IMR-90 (cell line): ENCODE data around the gene HHIPL1. TPM values are rescaled to one million over a fixed set of nuclear protein-coding genes. Genes with fewer than 3 reads are reported as not detected.

Source experiments
- ATAC-seq: fragments of 200-7000 bp; cut with Tn5 transposase; 2 replicates; pipeline ENCODE4 v1.9.1; 2020; ENCODE audit warnings: low read depth, mild to moderate bottlenecking, moderate library complexity
- BruUV-seq: library from RNA; stranded (reverse); fragments of 400-500 nt; replicated peaks from 2 replicates; lab custom pipeline; 2021; lab: Mats Ljungman, UMichigan
- CTCF ChIA-PET: fragments of 300-600 bp; formaldehyde crosslinking; extraction: SDS; loops from one replicate; lab custom pipeline; 2021; ENCODE audit warnings: antibody characterized with exemption; lab: Yijun Ruan, JAX
- POLR2A ChIA-PET: fragments of 300-600 bp; sonication (Branson Sonifier 250); formaldehyde crosslinking; loops from one replicate; lab custom pipeline; 2022; ENCODE audit warnings: antibody characterized with exemption; ENCODE audit not compliant: unreplicated experiment; lab: Charles Lee
- DNase-seq: peaks from one replicate; pipeline ENCODE4 v3.0.0; 2013
- H2AFZ ChIP-seq: replicated peaks from 2 replicates; pipeline ENCODE3; 2013; ENCODE audit warnings: low read length, mild to moderate bottlenecking; ENCODE audit not compliant: poor library complexity
- H2AK5ac ChIP-seq: 2 replicates; pipeline ENCODE4 v1.6.1; 2013; ENCODE audit warnings: low read depth, low read length, inconsistent platforms
- H2AK9ac ChIP-seq: replicated peaks from 2 replicates; pipeline ENCODE3; 2013; ENCODE audit warnings: mild to moderate bottlenecking, low read depth, low read length, moderate library complexity; ENCODE audit not compliant: poor library complexity
- H2BK120ac ChIP-seq: 2 replicates; pipeline ENCODE4 v1.6.1; 2013; ENCODE audit warnings: low read depth, low read length, inconsistent platforms
- H2BK15ac ChIP-seq: 3 replicates; pipeline ENCODE4 v1.6.1; 2013; ENCODE audit warnings: low read depth, low read length, inconsistent platforms
- H2BK20ac ChIP-seq: 2 replicates; pipeline ENCODE4 v1.6.1; 2013; ENCODE audit warnings: low read depth, mild to moderate bottlenecking, inconsistent platforms, low read length, moderate library complexity
- H2BK5ac ChIP-seq: 2 replicates; pipeline ENCODE4 v1.6.1; 2013; ENCODE audit warnings: mild to moderate bottlenecking, low read depth, low read length, inconsistent platforms; ENCODE audit not compliant: poor library complexity, severe bottlenecking
- H3K14ac ChIP-seq: replicated peaks from 2 replicates; pipeline ENCODE4 v1.6.1; 2013; ENCODE audit warnings: low read depth, low read length, inconsistent platforms
- H3K18ac ChIP-seq: 2 replicates; pipeline ENCODE4 v1.6.1; 2013; ENCODE audit warnings: low read depth, low read length, control low read depth
- H3K23ac ChIP-seq: 2 replicates; pipeline ENCODE4 v1.6.1; 2013; ENCODE audit warnings: low read depth, low read length, inconsistent platforms
- H3K27ac ChIP-seq: 2 replicates; pipeline ENCODE4 v1.5.1; 2013; ENCODE audit warnings: mild to moderate bottlenecking, control low read depth, low read length; ENCODE audit not compliant: insufficient read depth
- H3K27me3 ChIP-seq: 2 replicates; pipeline ENCODE4 v1.6.1; 2013; ENCODE audit warnings: low read length; ENCODE audit not compliant: control insufficient read depth, insufficient read depth
- H3K36me3 ChIP-seq: 2 replicates; pipeline ENCODE4 v1.6.1; 2013; ENCODE audit warnings: low read length, mixed read lengths; ENCODE audit not compliant: control insufficient read depth, insufficient read depth
- H3K4ac ChIP-seq: 2 replicates; pipeline ENCODE4 v1.6.1; 2013; ENCODE audit warnings: low read depth, low read length, inconsistent platforms
- H3K4me1 ChIP-seq: 2 replicates; pipeline ENCODE4 v1.6.1; 2013; ENCODE audit warnings: low read length, mixed read lengths; ENCODE audit not compliant: control insufficient read depth, insufficient read depth
- H3K4me2 ChIP-seq: 2 replicates; pipeline ENCODE4 v1.6.1; 2013; ENCODE audit warnings: low read depth, mild to moderate bottlenecking, control low read depth, low read length, moderate library complexity
- H3K4me3 ChIP-seq: 2 replicates; pipeline ENCODE4 v1.5.1; 2013; ENCODE audit warnings: low read depth, mild to moderate bottlenecking, control low read depth, low read length, moderate library complexity; ENCODE audit not compliant: insufficient read depth
- H3K56ac ChIP-seq: 2 replicates; pipeline ENCODE4 v1.6.1; 2013; ENCODE audit warnings: low read length, inconsistent platforms; ENCODE audit not compliant: insufficient read depth; ENCODE audit errors: extremely low read depth
- H3K79me1 ChIP-seq, 2 experiments: 2 replicates each; pipeline ENCODE4 v1.6.1; 2013; ENCODE audit warnings: low read length in 2 of 2, inconsistent platforms in 1 of 2, low read depth in 1 of 2
- H3K9ac ChIP-seq: 2 replicates; pipeline ENCODE4 v1.6.1; 2013; ENCODE audit warnings: low read depth, low read length, control low read depth
- H3K9me1 ChIP-seq: 2 replicates; pipeline ENCODE4 v1.6.1; 2013; ENCODE audit warnings: low read length, inconsistent platforms; ENCODE audit not compliant: insufficient read depth
- H3K9me3 ChIP-seq: 2 replicates; pipeline ENCODE4 v1.6.1; 2013; ENCODE audit warnings: low read length; ENCODE audit not compliant: control insufficient read depth, insufficient read depth
- H4K20me1 ChIP-seq: 2 replicates; pipeline ENCODE4 v1.6.1; 2013; ENCODE audit warnings: low read length, inconsistent platforms; ENCODE audit not compliant: insufficient read depth
- H4K5ac ChIP-seq: 2 replicates; pipeline ENCODE4 v1.6.1; 2013; ENCODE audit warnings: mild to moderate bottlenecking, low read depth, low read length, control low read depth
- H4K8ac ChIP-seq, 2 experiments: 2 replicates each; pipeline ENCODE4 v1.6.1; 2013; ENCODE audit warnings: low read depth in 2 of 2, low read length in 2 of 2, control low read depth in 1 of 2, inconsistent platforms in 1 of 2
- H4K91ac ChIP-seq: 2 replicates; pipeline ENCODE4 v1.6.1; 2013; ENCODE audit warnings: low read depth, low read length, inconsistent platforms; ENCODE audit not compliant: insufficient read depth
- CHD1 ChIP-seq: IDR thresholded peaks from 2 replicates; pipeline ENCODE4 v1.6.1; 2012; ENCODE audit warnings: low read depth, low read length, improper control_type of control experiment
- ELK1 ChIP-seq: fragments of 150-350 bp; IDR thresholded peaks from 2 replicates; pipeline ENCODE4 v1.6.1; 2016; ENCODE audit warnings: low read depth, mild to moderate bottlenecking, low read length, moderate library complexity, borderline replicate concordance
- FOS ChIP-seq: fragments of 150-350 bp; IDR thresholded peaks from 2 replicates; pipeline ENCODE4 v1.6.1; 2016; ENCODE audit warnings: low read depth, low read length
- MAFK ChIP-seq: IDR thresholded peaks from 2 replicates; pipeline ENCODE4 v1.6.1; 2012; ENCODE audit warnings: low read depth, low read length, improper control_type of control experiment
- MAZ ChIP-seq: IDR thresholded peaks from 2 replicates; pipeline ENCODE4 v1.6.1; 2012; ENCODE audit warnings: low read depth, mild to moderate bottlenecking, low read length, improper control_type of control experiment, moderate library complexity, borderline replicate concordance
- MXI1 ChIP-seq: IDR thresholded peaks from 2 replicates; pipeline ENCODE4 v1.6.1; 2012; ENCODE audit warnings: low read depth, mild to moderate bottlenecking, low read length, moderate library complexity, borderline replicate concordance
- NFE2L2 ChIP-seq: fragments of 150-350 bp; IDR thresholded peaks from 2 replicates; pipeline ENCODE4 v1.6.1; 2016; ENCODE audit warnings: low read depth, mild to moderate bottlenecking, low read length
- RAD21 ChIP-seq: IDR thresholded peaks from 2 replicates; pipeline ENCODE4 v1.6.1; 2012; ENCODE audit warnings: low read length, improper control_type of control experiment
- RCOR1 ChIP-seq: IDR thresholded peaks from 2 replicates; pipeline ENCODE4 v1.6.1; 2012; ENCODE audit warnings: mild to moderate bottlenecking, low read length, improper control_type of control experiment; ENCODE audit not compliant: insufficient replicate concordance
- RFX5 ChIP-seq: IDR thresholded peaks from 2 replicates; pipeline ENCODE4 v1.8.0; 2012; ENCODE audit warnings: low read depth, mild to moderate bottlenecking, low read length, moderate library complexity
- SMC3 ChIP-seq: fragments of 150-350 bp; IDR thresholded peaks from 2 replicates; pipeline ENCODE4 v1.6.1; 2016; ENCODE audit warnings: low read depth, mild to moderate bottlenecking, antibody characterized with exemption, low read length, moderate library complexity
- dilution Hi-C: fragments of 300-500 bp; cut with HindIII; formaldehyde crosslinking; loops from one replicate; pipeline ENCODE4 v1.14.3; 2018; ENCODE audit warnings: low sequenced_read_pairs; ENCODE audit not compliant: unreplicated experiment
- in situ Hi-C: fragments of 300-500 bp; cut with MboI; formaldehyde crosslinking; loops from 3 replicates; pipeline ENCODE4 v1.14.3; 2019; ENCODE audit warnings: low sequenced_read_pairs, inconsistent platforms, mixed read lengths
- intact Hi-C: fragments of 100-400 bp; cut with micrococcal nuclease; formaldehyde crosslinking; loops from 2 replicates; pipeline ENCODE4 v1.10.0; 2022
- polyA plus RNA-seq, 3 experiments: library from polyadenylated mRNA; depleted of rRNA; stranded (reverse); fragments of >200 nt; gene quantifications; 2 replicates each; pipeline ENCODE4 v1.2.3, GENCODE V29; 2012; ENCODE audit warnings: low replicate concordance in 1 of 3
- total RNA-seq: library from RNA; depleted of rRNA; stranded (reverse); fragments of >200 nt; gene quantifications from 2 replicates; pipeline ENCODE4 v1.2.3, GENCODE V29; 2012
- TF ChIP-seq, protein P1 (sequence below): fragments of 150-350 bp; IDR thresholded peaks from 2 replicates; pipeline ENCODE4 v1.6.1; 2017; ENCODE audit warnings: mild to moderate bottlenecking, antibody characterized with exemption, low read length, low read depth

HHIPL1 gene
- total and polyA plus RNA-seq, 2 of the 4 experiments (the other 2 are of a cell fraction), result 0.65 to 0.72 TPM

DNA sequence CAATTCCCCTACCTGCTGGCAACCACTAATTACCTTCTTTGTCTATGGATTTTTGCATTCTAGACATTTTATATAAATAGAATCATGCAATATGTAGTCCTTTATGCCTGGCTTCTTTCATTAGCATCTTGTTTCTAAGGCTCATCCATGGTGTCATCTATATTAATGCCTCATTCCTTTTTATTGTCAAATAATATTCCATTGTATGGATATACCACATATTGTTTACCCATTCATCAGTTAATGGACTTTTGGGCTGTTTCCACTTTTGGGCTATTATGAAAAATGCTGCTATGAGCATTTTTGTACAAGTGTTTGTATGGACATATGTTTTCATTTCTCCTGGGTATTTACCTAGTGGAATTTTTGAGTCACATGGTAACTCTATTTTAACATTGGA is 57.2 kb downstream of the HHIPL1 start:
- Histone ChIP-seq H2BK15ac (no peak overlapping the region), H2BK20ac (no peak overlapping the region), H3K9me1 (no peaks in the 10 kb centered on the region), H3K4me2 (no peak overlapping the region), H3K23ac (no peak overlapping the region), H3K4me1 (no peaks in the 10 kb centered on the region), H2AFZ (no peak overlapping the region), H2AK5ac (no peak overlapping the region), H3K4me3 (no peak overlapping the region), H4K20me1 (no peaks in the 10 kb centered on the region), H3K27ac (no peak overlapping the region), H3K79me1 (no peaks in the 10 kb centered on the region), H3K9ac (no peak overlapping the region), H3K14ac (no peak overlapping the region), H3K9me3 (peaks cover 10% of the 10 kb centered on the region), H4K8ac (no peak overlapping the region), H3K56ac (no peak overlapping the region), H2BK120ac (no peak overlapping the region), H4K5ac (no peak overlapping the region), H3K18ac (no peak overlapping the region), H2AK9ac (no peak overlapping the region), H3K27me3 (peaks cover 14% of the 10 kb centered on the region), H2BK5ac (no peak overlapping the region), H3K4ac (no peak overlapping the region), H4K91ac (no peak overlapping the region), H3K36me3 (no peaks in the 10 kb centered on the region)
- TF ChIP-seq FOS (no peak), NFE2L2 (no peak), RAD21 (no peak), MAFK (no peak), CHD1 (no peak), MAZ (no peak), RCOR1 (no peak), RFX5 (no peak), SMC3 (no peak), MXI1 (no peak), ELK1 (no peak)
- TF ChIP-seq, protein P1, sequence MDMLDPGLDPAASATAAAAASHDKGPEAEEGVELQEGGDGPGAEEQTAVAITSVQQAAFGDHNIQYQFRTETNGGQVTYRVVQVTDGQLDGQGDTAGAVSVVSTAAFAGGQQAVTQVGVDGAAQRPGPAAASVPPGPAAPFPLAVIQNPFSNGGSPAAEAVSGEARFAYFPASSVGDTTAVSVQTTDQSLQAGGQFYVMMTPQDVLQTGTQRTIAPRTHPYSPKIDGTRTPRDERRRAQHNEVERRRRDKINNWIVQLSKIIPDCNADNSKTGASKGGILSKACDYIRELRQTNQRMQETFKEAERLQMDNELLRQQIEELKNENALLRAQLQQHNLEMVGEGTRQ, result no peak
- no TSS peak for BruUV-seq
- DNase-seq (no peak), ATAC-seq (no peak)
- ChIA-PET CTCF (no interaction called here), POLR2A (no interaction called here)
- dilution Hi-C loops (no loop called here), intact Hi-C loops (no loop called here), in situ Hi-C loops (no loop called here)
